HG02981 (cell line): ENCODE measurements around the gene CD207.

Experiments used
- ATAC-seq: cut with Tn5 transposase; IDR thresholded peaks from one replicate; pipeline ENCODE4 v1.9.1; 2021; ENCODE audit warnings: mild to moderate bottlenecking, moderate library complexity; ENCODE audit not compliant: unreplicated experiment

Gene CD207

DNA sequence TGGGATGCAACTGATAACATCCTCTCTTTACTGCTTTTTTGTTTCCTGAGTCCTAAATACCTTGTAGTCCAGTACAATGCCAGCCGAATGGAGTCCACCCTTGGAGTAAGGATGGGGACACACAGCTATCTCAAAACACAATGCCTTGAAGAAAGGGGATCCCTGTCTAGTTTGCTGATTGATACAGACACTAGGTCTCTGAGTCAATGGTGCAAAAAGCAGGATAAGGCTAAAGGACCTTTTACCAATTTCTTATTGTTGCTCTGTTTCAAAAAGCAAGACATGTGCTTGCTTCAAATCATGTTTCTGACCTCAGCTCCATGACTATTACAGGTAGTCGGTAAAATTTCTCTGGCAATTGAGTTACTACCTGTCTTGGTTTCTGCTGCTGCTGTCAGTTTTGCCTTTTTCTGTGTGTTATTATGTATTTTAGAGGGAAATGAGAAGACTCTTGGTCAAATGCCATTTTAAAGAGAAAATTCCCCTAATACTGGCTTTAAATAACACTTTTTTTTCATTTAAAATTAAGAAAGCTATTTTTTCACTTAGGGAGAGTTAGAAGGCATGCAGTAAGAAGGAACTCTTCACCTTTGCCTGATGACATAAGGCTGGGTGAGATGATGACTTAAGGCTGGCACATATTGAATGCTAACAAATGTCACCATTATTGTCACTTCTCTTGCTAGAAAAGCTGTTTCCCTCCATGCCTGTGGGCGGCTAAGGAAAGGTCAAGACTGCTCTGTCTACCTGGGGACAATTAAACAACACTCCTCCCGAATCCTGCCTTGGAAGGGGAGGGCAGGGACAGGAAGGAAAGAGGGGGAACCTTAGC lies 40.2 kb downstream of the CD207 start:
- no peak for ATAC-seq

DNA sequence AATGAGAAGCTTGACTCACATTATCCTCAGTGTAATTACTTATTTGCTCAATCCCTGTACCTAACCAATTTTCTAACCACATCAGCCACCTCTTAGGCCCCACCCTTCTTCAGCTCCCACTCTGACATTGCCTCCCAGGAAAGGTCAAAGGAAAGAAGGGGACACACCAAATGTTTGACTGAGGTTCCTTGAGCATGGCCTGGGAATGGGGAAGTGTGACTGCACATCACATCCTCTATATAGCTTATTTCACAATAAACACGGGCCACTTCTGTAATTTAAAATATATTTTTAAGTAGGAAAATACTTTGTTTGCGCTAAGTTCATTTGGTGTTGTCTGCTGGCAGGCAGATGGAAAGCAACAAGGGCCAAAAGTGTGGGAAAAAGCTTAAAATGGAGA lies 42.2 kb downstream of the CD207 start:
- ATAC-seq = no peak

GRCh38 chr2:70790136-70790828 lies 45.3 kb downstream of the CD207 start, which contains the start of gene FIGLA:
FIGLA (minus strand) TSS chr2:70790643; CDS start chr2:70790638, 5 bp downstream.
- no peak for ATAC-seq

- ATAC-seq = no peak
These were observed 46.1 kb downstream of the CD207 start for GRCh38 chr2:70789304-70790135.

GRCh38 chr2:70785137-70785911 lies 50.3 kb downstream of the CD207 start:
- ATAC-seq = no peak

DNA sequence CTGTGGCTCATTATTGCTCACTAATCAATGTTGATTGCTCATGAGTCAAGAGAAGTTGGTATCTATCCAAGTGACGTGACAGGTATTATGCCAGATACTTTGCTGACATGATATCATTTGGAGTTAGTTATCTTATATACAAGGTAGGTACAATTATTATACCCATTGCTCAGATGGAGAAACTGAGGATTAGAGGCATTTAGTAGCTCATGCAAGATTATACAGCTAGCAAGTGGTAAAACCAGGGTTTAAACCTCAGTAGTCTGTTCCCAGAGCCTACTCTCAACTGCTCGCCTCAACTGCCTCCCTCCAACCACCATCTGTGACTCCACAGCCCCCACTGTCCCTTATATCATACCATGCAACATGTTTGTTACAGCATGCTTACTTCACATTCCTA lies 51.3 kb downstream of the CD207 start:
- ATAC-seq = no peak
